Measurements from ENCODE around the gene ARHGAP12.
"Not testable (repeated sequence)": the region's sequence is repeated elsewhere in the genome, so short reads cannot be mapped to it uniquely, and the experiment has no call there.

The ARHGAP12 gene

GRCh38 chr10:31928549-31929260, at the start of gene ARHGAP12:
Gene ARHGAP12 (minus strand): TSS chr10:31928831. CDS start chr10:31908855, 19,976 bp downstream.
- ATAC-seq (peak; percentile 65), DNase-seq (peak; percentile 85)

- DNase-seq (no peak), ATAC-seq (no peak)
Observed at GRCh38 chr10:31978156-31978483, 49.5 kb upstream of the ARHGAP12 start.

- ATAC-seq (peak; percentile 9), DNase-seq (no peak)
Observed at GRCh38 chr10:31977440-31978155, 49.0 kb upstream of the ARHGAP12 start.

- ATAC-seq: no peak
- DNase-seq: no peak
Observed at GRCh38 chr10:31975157-31975765, 46.6 kb upstream of the ARHGAP12 start.

GRCh38 chr10:31974434-31975124, 45.9 kb upstream of the ARHGAP12 start:
- no peak for DNase-seq
- no peak for ATAC-seq

- no peak for ATAC-seq
- DNase-seq: no peak
Observed at GRCh38 chr10:31972519-31973041, 43.9 kb upstream of the ARHGAP12 start.

- ATAC-seq, DNase-seq: not testable (repeated sequence)
Observed at GRCh38 chr10:31969847-31970246, 41.2 kb upstream of the ARHGAP12 start.

- DNase-seq (no peak), ATAC-seq (no peak)
Observed at GRCh38 chr10:31963589-31963980, 35.0 kb upstream of the ARHGAP12 start.

- DNase-seq: no peak
- no peak for ATAC-seq
Observed at GRCh38 chr10:31962826-31963588, 34.4 kb upstream of the ARHGAP12 start.

GRCh38 chr10:31961277-31962074, 32.8 kb upstream of the ARHGAP12 start:
- ATAC-seq (peak; percentile 83), DNase-seq (peak; percentile 22)

- ATAC-seq (no peak), DNase-seq (no peak)
Observed at GRCh38 chr10:31959461-31960173, 31.0 kb upstream of the ARHGAP12 start.

- no peak for ATAC-seq
- DNase-seq: no peak
Observed at GRCh38 chr10:31958856-31959255, 30.2 kb upstream of the ARHGAP12 start.

- no peak for DNase-seq
- no peak for ATAC-seq
Observed at GRCh38 chr10:31956200-31956946, 27.7 kb upstream of the ARHGAP12 start.

GRCh38 chr10:31954410-31955191, 26.0 kb upstream of the ARHGAP12 start:
- DNase-seq (no peak), ATAC-seq (no peak)

- ATAC-seq: no peak
Observed at GRCh38 chr10:31953480-31953879, 24.8 kb upstream of the ARHGAP12 start.

GRCh38 chr10:31953080-31953479, 24.4 kb upstream of the ARHGAP12 start:
- ATAC-seq (no peak), DNase-seq (no peak)

More at GRCh38 chr10:31953480-31953879, 24.8 kb upstream of the ARHGAP12 start:
- no peak for DNase-seq

- ATAC-seq: no peak
- no peak for DNase-seq
Observed at GRCh38 chr10:31952066-31952465, 23.4 kb upstream of the ARHGAP12 start.

GRCh38 chr10:31949266-31949665, 20.6 kb upstream of the ARHGAP12 start:
- ATAC-seq (no peak), DNase-seq (no peak)

- ATAC-seq (no peak), DNase-seq (no peak)
Observed at GRCh38 chr10:31948021-31948420, 19.4 kb upstream of the ARHGAP12 start.
